ENCODE data around the gene PTPRM.

Gene PTPRM

GRCh38 chr18:7809455-7809854 is 242.3 kb downstream of the PTPRM start:
- no peak for DNase-seq (ENCODE audit: low read depth in 2 of 2)

- no peak for DNase-seq (ENCODE audit: low read depth in 2 of 2)
Observed at GRCh38 chr18:7809978-7810377, 242.9 kb downstream of the PTPRM start.

DNA sequence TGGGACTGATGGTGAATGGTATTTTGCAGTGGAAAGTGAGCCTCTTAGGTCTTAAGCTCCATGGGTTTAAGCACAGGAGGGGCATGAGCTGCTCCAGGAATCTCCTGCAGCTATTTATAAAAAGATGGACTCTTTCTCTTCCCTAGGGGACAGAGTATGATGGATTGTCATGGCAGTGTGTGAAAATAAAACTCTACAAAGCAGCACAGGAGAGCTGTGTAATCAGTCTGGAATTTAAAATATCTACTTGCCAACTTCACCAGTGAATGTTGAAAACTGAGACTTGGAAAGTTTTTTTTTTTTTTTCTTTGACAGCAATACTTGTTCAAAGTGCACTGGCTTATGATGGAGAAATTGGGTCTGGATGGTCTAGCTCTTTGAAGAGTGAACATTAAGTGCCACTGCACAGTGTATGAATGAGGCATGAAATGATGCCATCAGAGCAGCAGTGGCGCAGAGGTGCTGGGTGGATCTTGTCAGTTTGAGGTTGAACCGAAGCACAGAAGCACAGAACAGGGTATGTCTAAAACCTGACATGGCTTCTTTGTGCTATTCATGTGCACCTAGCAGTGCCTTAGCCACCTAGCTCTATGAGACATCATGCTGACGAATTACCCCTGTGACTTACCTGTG is 245.4 kb downstream of the PTPRM start:
- no peak for DNase-seq (ENCODE audit: low read depth in 2 of 2)

DNA sequence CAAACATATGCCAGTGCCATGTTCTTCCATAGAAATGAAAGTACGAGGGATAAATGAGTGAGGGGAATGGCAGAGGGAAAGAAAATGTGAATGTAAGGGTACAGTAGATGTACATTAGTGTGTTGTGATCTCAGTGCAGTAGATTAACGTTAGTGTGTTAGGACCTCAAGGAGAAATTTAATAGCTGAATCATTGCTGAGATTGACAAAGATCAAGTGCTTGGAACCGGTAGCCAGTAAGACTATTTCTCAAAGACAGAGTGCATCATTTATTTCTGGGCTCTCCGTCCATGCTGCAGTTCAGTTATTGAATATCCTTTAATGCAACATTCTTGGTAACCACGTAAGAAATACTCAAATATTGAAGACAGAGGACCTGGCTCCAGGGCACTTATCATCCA is 246.0 kb downstream of the PTPRM start:
- DNase-seq (ENCODE audit: low read depth in 2 of 2) = no peak

- no peak for DNase-seq (ENCODE audit: low read depth in 2 of 2)
Observed at GRCh38 chr18:7814754-7815315, 247.7 kb downstream of the PTPRM start.

- no peak for DNase-seq (ENCODE audit: low read depth in 2 of 2)
Observed at GRCh38 chr18:7815787-7816186, 248.7 kb downstream of the PTPRM start.

- no peak for DNase-seq (ENCODE audit: low read depth in 2 of 2)
Observed at GRCh38 chr18:7817575-7818230, 250.6 kb downstream of the PTPRM start.

DNA sequence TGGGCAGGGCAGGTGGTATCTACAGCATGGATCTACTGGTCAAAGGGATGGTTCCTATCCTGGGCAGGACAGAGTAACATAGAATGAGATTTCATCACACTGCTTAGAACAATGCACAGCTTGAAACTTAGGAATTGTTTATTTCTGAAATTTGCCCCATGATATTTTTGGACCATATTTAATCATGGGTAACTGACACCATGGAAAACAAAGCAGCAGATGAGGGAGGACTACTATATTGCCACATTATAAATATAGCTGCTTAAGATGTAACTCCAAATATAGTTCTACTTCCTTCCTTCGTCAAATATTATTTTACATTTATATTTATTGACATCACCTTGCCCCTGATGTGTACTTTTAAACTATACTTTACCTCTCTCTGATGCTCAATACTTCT is 254.7 kb downstream of the PTPRM start:
- no peak for DNase-seq (ENCODE audit: low read depth in 2 of 2)

DNA sequence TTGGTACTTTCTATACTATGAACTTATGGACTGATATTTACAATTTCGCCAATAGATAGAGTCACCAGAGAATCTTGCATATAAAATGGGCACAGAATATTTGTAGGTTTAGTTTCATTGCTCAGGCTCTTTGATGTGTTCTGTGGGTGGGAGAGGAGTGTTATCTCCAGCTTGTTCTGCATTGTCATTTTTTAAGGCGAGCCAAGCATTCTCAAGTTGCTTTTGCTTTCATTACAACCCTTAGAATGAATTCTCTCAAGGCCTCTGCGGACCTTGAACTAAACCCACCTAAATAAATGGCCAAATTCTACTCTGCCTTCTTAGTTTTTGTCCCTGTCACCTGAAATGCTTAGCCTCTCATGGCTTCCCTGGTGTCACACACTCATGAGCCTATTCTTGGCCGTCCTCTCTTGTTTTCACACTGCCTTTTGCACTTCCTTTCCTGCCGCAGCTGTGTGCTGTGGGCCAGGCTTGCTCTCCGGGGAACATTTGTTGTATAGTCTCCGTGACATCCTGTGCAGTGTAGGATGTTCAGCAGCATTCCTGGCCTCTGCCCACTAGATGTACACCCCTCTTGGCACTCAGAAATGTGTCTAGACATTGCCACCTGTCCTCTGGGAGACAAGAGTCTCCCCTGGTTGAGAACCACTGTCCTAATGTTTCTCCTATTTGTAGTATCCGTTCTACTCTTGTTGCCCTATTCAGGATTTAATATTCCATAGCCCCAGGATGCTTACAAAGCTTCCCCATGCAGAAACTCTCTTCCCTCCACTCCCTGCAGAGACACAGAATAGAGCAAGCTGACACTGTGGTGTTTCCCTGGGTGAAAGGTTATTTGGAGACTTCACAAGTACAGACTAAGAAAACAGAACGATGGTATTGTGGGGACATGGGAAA is 255.6 kb downstream of the PTPRM start:
- DNase-seq (ENCODE audit: low read depth in 2 of 2) = no peak

DNA sequence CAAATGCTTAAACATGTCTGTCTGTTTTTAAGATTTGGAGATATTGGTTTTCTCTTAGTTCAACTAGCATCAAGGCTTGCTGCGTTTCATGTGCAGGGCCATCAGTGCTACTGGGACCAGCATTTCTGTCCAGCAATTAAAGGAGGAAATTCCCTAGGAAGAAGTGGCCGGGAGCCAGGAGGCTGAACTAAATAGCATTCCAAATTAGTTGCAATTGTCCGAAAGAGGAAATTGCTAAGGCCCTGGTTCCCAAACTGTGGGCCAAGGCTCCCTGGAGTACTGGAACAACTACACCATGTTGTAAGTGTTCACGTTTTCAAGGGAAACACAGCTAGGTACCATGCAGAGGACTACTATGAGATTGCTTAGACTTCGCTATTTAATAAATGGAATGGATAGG is 257.9 kb downstream of the PTPRM start:
- no peak for DNase-seq (ENCODE audit: low read depth in 2 of 2)

- DNase-seq (ENCODE audit: low read depth in 2 of 2) = no peak
Observed at GRCh38 chr18:7830468-7830867, 263.4 kb downstream of the PTPRM start.

DNA sequence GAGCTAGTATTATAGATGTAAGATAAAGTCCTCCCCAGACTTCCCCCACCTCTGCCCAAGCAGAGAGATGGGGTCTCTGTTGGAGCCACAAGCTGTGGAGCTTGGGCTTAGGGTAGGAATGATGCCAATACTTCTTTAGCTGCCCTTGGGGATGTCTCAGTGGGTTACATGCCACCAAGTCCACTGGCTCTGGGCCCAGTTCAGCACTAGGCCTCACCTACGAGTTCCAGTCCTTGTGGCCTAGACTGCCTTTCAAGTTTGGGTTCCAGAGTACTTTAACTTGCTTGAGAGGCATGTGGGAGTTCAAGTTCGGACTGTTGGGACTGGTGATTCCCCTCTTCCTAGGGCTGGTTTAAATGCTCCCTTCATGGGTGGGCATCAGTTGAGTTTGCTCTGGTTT is 272.4 kb downstream of the PTPRM start:
- no peak for DNase-seq (ENCODE audit: low read depth in 2 of 2)

- DNase-seq (ENCODE audit: low read depth in 2 of 2) = no peak
Observed at GRCh38 chr18:7840411-7840810, 273.3 kb downstream of the PTPRM start.

GRCh38 chr18:7844017-7844416 is 276.9 kb downstream of the PTPRM start:
- DNase-seq (ENCODE audit: low read depth in 2 of 2) = no peak

DNA sequence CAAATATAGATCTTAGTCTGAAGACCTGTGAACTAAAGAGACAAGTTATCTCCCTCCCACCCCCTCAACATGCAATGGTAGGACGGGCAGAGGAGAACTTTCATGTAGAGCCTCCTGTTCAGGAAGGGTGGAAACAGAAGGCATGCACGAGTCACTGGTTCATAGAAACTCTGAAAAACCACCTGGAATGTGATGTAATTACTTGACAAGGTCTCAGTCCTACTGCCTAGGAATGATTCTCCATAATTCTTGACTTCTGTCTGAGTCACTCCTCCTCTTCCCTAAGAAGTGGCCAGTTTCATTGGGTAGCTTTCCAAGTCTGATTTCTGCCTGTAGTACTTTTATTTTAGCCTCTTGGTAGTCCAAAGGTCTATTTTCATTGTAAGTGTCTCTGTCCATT is 277.3 kb downstream of the PTPRM start:
- DNase-seq (ENCODE audit: low read depth in 2 of 2) = no peak

- DNase-seq (ENCODE audit: low read depth in 2 of 2) = no peak
Observed at GRCh38 chr18:7846335-7846734, 279.2 kb downstream of the PTPRM start.

GRCh38 chr18:7847357-7848053 is 280.4 kb downstream of the PTPRM start:
- no peak for DNase-seq (ENCODE audit: low read depth in 2 of 2)

- no peak for DNase-seq (ENCODE audit: low read depth in 2 of 2)
Observed at GRCh38 chr18:7848054-7848412, 280.9 kb downstream of the PTPRM start.

DNA sequence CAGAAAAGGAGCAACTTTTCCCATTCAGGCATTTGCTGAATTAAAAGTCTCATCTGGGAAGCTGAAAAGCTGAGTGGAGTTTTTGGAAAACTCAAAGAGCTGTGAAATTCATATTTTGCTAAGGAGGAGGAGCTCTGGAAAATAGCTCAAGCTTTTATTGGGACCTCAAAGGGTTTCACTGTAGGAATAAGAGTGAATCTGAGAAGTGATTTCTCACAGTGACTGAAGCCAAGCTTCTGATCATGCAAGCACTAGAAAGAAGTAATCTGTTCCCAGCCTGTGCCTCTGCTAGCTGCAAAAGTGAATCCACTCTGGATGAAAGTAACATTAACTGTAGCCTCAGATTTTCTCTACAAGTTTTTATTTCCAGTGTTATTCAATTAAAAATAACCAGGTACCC is 283.3 kb downstream of the PTPRM start:
- no peak for DNase-seq (ENCODE audit: low read depth in 2 of 2)

- no peak for DNase-seq (ENCODE audit: low read depth in 2 of 2)
Observed at GRCh38 chr18:7855028-7855427, 287.9 kb downstream of the PTPRM start.

GRCh38 chr18:7855671-7856070 is 288.6 kb downstream of the PTPRM start:
- no peak for DNase-seq (ENCODE audit: low read depth in 2 of 2)

DNA sequence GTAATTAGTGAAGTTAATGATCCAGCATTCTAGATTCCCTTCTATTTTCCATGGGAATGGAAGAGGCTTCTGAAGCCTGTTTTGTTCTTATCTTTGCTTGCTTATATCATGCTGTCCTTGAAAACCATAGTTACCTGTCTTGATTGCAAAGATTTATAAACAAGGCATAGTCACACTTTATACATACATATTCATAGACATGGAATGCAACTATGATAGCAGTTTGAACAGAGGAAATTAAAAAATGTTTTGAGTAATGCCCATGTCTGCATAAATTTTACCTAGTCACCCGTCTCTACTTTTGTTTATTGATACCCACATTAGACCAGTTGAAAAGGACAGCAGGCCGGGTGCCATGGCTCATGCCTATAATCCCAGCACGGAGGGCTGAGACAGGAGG is 289.0 kb downstream of the PTPRM start:
- DNase-seq (ENCODE audit: low read depth in 2 of 2) = no peak
